Stimulated activated CD4-positive, alpha-beta T cell treated with anti-CD3 and anti-CD28 coated beads, TNF-alpha, amount 100 ng/mL, for 1 hour (primary cell): Measurements from ENCODE around the gene DGKE.

Experiments
- DNase-seq, 3 donors: peaks; one replicate each; pipeline ENCODE4 v3.0.0-alpha.2; 2020; ENCODE audit warnings: low read depth in 3 of 3, low spot score in 1 of 3

Gene DGKE

DNA sequence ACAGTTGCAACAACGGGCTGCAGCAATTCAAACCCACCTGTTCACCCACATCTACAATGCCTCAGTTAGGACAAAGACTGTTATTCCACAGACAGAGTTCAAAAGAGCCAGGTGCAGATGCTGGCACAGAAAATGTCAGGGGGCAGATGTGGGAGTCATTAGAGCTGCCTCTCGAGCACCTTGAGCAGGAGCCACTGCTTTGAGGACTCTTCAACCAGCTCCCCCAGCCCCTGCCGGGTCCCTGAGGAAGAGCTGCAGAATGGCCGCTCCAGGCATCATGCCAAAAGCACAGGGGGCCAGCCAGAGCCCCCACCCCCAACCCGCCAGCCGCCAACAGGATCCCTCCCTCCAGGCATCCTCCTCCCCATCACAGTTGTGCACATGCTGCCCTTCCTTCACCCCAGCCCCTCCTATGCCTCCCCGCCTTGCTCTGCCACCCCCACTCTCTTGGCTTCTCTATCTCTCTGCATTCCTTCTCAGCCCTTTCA is 21.0 kb upstream of the DGKE start:
- no peak for DNase-seq

DNA sequence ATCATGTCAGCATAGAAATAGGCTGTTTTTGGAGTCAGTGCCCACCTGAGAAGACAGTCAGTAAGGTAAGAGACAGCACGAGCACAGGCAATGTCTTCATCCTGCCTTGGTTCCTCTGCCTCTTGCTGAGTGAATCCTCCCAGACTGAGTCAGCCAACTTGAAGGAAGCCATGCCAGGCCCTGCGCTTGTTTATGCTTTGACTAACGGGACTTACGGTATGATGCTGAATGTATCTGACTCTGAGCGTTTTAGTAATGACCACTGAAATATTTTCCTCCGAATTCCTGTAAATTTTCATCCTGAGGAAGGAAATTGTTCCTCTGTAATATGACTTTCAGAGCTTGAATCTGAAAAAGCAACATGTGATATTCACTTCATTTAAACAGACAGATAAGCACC is 18.2 kb upstream of the DGKE start:
- no peak for DNase-seq

DNA sequence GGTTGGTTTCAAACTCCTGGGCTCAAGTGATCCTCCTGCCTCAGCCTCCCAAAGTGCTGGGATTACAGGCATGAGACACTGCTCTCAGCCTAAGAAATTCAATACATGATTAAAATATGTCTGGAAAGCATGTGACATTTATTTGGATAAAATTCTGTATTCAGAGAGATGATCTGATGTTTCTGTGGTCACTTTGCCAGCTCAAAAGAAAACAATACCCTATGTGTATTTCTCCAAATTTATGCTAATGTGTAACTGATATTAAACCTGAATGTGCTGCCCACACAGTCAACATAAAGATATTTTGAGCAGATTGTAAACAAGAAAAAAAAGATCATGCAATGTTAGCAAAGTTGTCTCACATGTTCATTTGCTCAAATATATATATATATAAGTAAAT is 16.9 kb upstream of the DGKE start:
- DNase-seq: no peak

DNA sequence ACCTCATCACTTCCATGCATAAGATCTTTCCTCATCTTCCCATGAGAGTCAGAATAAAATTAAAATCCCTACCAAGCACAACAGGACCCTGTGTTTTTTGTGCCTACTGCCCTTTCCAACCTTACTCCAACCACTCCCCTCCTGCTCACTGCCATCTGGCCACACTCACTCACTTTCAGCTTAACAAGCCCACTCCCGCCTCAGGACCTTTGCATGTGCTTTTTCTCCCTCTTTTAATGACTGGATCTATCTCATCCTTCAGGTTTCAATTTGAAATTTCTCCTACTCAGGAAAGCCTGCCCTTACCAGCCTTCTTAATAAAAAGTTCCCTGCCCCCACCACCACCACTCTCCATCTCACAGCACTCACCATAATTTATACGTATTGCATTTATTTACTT is 14.9 kb upstream of the DGKE start:
- DNase-seq: no peak

DNA sequence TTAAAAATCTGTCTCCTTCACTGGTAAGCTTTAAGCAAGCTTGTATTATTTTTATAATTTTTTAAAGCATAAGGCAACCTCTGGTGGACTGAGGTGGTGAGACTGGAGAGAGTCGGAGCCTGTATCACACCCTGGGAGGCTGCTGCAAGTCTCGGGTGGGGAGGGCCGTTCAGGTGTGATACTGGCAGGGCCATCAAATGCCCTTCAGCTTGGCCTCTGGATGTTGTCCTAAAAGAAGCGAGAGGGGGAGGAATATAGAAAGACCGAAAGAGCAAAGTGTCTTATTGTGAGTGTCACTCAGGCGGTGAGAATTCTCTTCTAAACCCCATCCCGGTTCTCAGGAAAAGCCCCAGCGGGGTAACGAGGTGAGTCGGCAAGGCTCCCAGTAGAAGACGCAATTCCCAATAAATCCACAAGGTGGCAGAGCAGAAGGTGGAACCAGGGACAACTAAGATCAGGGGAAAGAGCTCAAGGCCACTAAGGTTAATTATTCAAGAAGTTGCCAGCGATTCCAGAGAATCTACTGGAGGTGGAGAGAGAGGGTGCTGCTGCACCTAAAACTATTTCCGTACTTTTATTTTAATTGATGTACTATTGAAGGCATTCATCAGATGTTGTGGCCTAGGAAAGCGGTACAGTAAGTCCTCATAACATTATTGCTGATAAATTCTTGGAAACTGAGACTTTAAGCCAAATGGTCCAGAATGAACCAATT is 14.4 kb upstream of the DGKE start:
- peak; percentile 37 to 54 (median 39) for DNase-seq

DNA sequence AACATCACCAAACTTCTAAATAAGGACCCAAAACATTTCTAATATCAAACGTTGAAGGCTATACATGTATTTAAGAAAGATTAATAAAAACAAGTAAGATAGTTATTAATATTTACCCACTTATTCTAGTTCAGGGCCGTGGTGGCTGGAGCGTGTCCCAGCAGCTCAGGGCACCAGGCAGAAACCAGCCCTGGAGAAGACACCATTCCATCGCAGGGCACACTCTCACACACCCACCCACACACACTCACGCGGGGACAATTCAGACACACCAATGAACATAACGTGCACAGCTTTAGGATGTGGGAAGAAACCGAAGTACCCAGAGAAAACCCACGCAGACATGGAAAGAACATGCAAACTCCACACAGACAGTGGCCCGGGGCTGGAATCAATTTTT is 13.7 kb upstream of the DGKE start:
- DNase-seq: no peak

DNA sequence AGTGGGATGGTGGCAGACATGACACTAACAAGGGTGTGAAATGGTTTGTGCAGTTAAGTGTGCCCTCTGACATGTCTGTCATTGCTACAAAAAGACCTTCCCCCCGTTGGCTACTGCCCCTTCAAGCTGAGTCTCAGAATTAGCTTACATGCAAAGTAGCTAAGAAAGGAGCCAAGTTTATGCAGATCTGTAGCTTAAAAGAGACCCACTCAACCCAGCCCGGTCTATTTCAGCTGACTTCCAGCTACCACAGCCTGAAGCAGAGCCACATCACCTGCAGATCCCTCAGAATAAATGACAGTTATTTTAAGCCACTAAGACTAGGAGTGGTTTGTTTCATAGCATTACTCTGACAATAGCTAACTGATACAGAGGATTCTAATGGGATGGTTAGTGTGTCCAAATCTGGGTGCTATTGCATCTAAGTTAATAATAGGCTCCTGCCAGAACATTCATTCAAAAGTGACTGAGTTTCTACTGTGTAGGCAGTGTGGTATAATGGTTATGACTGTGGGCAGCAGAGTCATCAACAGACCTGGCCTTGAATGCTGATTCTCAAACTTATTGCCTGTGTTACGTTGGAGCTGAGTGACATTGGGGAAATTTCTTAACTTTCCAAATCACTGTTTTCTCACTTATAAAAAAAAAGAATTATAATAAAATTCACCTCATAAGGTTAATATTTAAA is 12.0 kb upstream of the DGKE start:
- no peak for DNase-seq

DNA sequence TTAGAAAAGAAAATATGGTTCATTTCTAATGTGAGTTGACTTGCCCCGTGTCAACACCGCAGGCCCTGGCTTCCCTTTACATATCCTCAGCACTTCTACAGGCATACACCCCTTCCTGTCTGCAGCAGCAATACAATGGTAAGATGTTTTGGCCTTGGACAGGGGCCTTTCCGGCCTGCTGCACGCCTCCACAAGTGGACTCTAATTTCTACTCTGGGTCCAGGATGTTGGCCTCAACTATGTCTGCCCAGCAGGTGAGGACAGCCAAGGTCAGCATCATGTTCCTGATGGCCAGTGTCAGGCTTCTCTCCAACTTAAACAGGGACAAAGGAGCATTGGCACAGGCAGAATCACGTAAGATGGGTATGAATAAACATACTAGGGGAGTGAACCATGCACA is 11.2 kb upstream of the DGKE start:
- DNase-seq: no peak

DNA sequence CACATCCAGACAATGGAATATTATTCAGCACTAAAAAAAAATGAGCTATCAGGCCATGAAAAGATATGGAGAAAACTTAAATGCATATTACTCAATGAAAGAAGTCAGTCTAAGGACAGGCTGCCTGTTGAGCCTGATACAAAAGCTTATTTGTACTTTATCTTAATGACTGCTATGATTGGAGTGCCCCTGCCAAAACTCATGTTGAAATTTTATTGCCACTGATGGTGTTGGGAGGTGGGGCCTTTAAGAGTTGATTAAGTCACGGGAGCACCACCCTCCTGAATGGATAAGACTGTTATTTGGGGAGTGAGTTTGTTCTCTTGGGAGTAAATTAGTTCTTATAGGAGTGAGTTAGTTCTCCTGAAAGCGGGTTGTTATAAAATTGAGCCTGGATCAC is 10.1 kb upstream of the DGKE start:
- no peak for DNase-seq

DNA sequence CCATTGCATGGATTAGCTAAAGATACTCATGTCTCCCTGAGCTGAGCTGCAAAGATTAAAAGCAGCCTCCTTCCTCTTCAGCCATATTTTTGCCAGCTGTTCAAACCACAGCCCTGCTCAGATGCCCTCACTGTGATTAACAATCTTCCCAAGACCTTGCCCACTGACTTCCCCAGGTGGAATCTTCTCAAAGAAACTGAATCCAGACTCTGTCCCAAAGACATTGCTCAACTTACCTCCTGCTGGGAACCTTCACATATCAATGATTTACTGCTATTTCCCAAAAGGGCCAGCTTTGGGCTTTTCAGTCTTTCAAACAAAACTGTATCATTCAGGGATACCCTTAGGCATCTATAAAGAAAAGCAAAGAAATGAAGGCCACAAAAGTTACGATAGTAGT is 9.4 kb upstream of the DGKE start:
- no peak for DNase-seq

DNA sequence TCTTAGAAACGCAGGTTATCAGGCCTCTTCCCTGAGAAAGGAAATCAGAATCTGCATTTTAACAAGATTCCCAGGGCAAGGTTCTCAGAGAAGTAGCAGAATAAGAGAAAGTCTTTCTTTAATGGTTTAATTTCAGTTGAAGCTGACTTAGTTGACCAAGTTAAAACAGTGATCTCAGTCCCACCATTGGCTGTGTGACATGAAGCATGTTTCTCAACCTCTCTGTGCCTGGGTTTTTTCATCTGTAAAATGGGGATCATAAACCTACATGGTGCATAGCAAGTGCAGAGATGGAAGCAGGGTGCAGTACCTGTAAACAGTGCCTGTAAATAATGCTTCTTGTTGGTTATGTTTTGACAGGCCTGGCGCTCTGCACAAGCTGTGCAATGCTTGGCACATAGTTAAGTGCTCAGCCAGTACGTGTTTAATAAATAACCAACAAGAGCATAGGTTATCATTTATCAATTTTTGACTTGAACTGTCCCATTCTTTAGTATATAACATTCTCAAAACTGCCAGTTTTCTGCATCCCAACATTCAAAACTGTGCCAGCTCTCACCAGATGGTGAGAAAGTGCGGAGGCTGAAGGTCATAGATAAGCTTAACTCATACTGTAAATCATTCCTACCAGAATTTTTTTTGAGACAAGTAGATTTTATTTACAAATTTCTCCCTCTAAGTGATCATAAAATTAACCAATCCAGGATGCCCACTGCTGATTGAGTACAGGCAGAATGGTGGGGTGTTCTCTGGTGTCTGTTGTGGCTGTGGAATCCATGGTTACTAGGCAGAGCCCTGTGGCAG is 7.1 kb upstream of the DGKE start:
- DNase-seq: no peak

DNA sequence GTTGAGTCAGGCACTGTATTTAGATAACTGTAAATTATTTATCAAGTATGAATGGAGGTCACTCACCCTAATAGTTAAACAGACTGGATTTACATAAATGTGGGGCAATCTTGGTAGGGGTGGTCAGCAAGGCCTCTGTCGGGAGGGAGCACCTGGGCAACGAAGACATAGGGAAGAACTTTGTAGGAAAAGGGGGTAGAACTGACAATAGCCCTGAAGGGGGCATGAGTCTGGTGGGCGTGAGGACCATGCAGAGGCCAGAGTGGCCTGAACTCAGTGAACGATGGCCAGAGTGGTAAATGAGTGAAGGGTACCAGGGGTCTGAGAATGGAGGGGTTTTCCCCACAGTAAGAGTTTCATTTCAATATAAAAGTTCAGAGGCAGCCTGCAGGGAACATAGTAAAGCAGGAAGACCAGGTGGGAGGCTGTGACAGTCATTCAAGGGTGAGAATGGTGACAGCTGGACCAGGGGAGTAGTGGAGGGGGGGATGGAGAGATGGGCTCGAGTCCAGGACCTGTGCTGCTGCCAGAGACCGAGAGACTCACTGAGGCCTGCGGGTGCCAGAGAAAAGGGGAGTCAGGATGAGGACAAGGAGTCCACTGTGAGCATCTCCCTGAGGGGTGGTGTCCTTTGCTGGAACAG is 3.1 kb upstream of the DGKE start:
- DNase-seq: no peak

DNA sequence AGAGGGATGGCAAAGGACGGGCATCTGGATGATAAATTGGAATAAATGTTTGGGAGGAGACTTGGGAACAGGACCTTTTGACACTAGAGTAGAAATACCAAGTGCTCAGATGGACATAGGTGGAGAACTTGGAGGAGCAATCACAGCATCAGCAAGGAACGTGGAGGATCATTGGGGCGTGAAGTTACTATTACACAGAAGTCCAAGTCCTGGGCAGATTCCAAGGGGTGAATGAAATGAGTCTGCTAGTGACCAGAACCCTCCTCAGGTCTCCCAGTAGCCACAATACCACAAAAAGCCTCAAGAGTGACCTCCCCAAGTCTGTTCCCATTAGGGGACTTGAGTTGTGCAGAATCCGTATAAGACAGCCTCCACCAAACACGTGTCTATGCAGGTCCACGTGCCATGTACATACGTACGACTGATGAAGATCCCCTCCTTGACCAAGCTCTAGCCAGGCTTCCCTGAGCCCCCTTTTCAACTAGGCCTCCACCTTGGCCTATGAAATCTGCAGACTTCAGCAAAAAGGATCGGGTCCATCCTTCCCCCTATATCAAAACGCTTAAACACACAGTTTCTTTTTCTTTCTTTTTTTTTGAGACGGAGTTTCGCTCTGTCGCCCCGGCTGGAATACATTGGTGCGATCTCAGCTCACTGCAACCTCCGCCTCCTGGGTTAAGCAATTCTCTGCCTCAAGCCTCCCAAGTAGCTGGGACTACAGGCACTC is 2.4 kb upstream of the DGKE start:
- DNase-seq: no peak

DNA sequence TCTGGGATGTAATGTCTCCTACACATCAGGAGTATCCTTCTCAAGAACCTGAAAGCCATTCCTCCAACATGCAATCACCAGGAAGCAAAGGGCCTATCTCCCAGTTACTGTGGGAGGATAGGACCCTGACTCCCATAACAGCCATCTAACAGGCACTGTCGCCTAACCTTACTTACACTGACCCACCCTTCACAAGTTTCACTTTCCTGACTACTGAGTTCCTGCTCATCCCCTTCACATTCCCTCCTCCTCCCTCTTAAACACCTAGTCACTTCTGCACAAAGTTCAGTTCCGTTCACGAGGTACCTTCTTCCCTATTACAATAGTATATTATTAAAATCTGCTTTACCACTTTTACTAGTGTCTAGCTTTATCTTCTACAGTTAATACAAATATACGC is 1.5 kb upstream of the DGKE start:
- no peak for DNase-seq

DNA sequence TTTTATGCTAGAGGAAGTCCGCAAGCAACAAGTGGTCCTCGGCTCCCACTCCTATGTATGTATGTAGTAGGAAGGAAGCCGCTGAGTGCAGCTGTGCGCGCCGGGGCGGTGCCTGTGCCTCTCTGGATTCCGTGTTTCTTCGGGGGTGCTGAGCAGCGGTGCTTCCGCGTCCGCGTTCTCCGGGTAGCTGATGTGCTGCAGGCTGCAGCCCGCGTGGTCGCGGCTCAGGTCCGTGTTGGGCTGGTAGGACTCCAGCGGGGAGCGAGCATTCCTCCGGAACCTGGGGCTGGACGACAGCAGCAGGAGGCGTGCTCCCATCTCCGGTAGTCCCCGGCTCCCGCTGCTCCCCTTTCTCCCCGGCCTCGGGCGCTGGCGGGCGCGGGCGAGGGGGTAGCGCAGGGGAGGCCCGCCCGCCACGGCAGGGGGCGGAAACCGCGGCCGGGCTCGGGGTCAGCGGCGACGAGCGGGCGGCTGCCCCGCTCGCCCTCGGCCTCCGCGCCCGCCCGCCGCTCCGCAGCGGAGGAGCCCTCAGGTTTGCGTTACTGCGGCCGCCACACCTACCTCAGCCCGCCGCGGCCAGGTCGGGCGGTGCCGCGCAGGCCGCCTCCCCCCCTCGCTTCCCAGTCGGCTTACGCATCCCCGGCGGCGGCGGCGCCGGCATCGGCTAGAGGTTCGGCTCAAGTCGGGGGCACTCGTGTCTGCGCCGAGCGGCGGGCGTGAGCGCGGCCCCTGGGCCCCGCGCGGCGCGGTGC is 718 bp upstream of the DGKE start:
- DNase-seq: peak in 2 of 3 donors; percentile 27 to 43

DNA sequence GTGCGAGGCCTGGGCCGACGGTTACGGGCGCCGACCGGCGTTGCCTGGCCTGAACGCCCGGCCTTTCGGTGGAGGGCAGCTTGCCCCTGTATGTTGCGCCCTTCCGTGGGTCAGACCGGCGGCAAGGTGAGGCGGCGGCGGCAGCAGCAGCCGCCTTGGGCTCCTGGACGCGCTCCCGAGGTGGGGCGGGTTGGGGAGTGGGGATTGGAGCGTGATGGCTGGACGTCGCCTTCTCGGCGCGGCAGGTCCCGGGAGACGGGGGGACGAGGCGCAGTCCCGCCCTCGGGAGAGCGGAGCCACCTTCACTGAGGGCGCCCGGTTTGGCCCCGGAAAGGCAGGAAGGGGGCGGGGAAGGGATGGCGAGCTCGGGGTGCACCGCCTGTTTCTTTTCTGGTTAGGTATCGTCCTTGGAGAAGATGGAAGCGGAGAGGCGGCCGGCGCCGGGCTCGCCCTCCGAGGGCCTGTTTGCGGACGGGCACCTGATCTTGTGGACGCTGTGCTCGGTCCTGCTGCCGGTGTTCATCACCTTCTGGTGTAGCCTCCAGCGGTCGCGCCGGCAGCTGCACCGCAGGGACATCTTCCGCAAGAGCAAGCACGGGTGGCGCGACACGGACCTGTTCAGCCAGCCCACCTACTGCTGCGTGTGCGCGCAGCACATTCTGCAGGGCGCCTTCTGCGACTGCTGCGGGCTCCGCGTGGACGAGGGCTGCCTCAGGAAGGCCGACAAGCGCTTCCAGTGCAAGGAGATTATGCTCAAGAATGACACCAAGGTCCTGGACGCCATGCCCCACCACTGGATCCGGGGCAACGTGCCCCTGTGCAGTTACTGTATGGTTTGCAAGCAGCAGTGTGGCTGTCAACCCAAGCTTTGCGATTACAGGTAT is 671 bp downstream of the DGKE start:
- peak; percentile 34 to 46 (median 44) for DNase-seq

DNA sequence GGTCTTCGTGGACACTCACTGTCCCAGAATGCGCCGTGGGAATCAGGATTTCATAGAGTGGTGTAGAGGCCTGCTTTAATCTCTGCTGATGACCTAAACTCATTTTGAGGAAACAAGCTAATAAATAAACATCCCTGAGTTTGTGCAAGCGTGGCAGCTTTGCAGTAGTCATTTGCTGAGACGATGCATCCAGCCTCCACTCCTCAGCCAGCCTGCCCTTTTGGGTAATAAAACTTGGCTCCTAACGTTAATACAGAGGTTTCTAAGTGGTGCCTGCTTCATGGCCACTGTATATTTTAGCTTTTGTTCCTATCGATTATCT is 1.3 kb downstream of the DGKE start:
- no peak for DNase-seq

DNA sequence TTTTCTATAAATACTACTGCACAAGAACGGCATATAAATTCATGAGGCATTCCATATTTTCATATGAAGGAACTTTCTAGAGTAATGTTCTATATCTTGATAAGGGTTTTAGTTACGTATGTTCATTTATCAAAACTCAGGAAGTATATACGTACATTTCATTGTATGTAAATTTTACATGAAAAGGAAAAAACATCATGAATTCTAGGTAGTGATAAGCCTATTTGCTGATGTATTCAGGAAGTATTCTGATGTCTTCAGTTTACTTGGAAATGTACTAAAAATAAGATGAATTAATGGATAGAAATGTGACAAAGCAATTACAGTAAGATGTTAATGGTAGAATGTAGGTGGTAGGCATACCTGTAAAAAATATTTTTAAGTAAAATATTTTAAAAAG is 4.7 kb downstream of the DGKE start:
- no peak for DNase-seq

DNA sequence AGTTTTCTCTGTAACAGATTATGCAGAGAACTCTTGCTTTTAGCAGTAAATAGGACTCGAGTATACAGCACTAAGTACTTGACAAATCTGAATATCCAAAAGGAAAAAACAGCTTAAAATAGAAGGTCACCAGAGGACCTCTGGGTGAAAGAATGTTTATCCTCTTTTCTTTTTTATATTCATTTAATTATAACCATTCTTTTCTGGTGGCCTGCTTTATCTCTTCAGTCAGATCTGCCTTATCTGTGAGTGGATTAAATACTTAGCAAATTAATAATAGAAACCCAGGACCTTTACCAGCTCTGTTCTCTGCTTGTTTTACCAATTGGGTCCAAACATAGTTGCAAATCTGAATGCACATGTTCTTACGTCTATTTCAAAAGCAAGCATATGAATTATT is 8.6 kb downstream of the DGKE start:
- DNase-seq: no peak
